Activated CD4-positive, alpha-beta T cell treated with anti-CD3 and anti-CD28 coated beads, Interleukin-2, amount 50 U/mL, for 16 hours (primary cell): ENCODE measurements around the gene STK39.
A peak's percentile ranks its signal among the peaks of the same experiment; 100 is the strongest.

ENCODE experiments used
- DNase-seq: peaks from one replicate; pipeline ENCODE4 v3.0.0-alpha.2; 2020

The STK39 gene

DNA sequence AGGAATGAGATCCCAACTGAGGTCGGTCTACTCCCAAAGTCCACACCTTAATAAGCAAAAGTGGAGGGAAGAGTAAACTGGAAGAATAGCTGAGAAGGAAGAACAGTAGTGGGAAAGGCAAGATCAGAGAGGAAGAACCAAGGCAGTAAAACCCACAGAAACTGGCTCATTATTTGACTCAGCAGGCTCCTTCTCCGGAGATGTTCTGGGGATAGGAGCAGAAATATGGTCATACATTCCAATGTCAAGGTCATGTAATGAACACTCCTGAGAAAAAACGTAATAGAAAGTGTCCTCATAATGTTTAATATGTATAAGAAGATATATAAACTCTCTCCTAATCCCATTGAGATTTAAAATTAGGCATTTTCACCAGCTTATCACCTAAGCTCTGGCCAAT, 39.5 kb downstream of the STK39 start:
- DNase-seq: peak; percentile 57

DNA sequence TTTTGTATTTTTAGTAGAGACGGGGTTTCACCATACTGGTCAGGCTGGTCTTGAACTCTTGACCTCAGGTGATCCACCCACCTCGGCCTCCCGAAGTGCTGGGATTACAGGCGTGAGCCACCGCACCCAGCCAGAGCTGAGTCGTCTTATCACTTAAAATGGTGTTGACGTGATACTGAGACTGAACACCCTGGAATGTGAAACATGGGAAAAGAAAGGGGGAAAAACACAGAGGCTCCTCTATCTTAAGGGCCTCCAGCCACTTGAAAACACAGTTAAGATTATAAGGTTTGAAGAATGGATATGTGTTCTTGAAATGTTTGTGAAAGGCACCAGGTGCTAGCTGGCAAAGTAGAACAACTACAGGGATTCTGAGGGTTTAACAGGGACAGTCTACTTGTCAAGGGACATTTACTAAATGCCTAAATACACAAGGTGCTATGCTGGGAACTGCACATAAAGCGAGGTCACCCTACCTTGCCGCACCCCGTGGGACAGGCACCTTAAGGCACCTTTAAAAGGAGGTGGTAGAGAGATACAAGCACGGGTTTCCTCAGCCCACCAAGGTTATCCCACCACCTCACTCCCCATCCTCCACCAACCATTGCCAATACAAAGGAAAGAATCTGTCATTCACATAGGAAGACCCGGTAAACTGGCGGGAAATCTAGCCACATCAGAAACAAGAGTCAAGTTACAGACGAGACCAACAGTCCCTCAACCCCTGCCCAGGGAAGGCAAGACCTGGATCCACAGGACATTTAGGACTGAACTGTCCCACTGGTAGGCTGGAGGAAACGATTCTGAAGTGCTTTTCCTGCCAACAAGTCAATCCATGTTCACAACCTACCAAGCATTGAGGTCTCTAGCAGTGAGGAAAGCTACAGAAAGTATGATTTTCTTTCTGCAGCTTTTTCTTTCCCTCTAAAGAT, 43.4 kb downstream of the STK39 start:
- DNase-seq: no peak

DNA sequence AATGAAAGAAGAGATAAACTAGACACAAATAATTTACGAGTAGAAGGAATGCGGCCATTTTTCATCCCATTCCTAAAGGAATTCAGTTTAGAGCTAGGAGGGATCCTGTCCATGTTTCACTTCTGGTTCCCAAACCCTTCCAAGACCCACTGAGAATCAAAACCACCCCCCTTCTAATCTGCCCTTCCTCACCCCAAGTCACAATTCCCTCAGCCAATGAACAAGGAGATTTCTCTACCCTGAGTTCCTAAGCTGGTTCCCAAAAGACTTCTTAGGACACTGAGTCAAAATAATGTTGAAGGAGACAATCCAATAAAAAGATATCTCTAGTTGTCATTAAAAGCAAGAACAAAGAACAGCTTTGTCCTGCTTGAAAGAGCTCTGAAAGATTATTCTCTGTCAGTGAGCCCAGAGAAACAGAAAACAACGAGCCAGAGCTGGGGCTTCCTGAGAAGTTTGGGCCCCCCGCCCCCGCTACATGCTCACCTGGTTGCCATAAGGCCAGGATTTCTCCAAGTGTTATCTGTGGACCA, 45.7 kb downstream of the STK39 start:
- no peak for DNase-seq

DNA sequence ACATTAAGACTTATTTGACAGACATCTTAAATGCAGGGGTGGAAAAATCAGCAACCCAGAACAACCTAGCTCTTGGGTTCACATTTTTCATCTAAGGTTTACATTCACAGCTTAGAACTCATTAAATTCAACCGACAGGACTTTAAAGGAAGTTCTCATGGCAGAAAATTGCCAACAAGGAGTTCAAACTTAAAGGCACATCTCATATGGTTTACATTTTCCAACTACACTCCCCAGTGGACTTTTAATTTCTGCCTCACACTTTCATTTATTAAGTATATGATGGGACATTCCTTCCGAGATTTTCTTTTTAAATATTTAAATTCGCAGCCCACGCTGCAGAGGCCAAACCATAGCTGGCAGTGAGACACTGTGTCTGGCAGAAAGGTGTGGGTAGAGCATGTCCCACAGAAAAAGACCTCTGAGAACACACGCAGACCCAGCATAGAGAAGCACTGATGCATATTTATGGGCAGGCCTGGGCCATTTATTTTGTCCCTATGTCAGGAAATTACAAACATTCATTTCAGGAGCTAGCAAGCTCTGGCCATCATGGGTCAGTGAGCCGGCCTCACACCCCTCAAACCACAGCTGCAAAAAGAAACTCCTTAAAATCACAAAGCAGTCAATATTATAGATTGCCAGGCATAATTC, 46.3 kb downstream of the STK39 start:
- no peak for DNase-seq

DNA sequence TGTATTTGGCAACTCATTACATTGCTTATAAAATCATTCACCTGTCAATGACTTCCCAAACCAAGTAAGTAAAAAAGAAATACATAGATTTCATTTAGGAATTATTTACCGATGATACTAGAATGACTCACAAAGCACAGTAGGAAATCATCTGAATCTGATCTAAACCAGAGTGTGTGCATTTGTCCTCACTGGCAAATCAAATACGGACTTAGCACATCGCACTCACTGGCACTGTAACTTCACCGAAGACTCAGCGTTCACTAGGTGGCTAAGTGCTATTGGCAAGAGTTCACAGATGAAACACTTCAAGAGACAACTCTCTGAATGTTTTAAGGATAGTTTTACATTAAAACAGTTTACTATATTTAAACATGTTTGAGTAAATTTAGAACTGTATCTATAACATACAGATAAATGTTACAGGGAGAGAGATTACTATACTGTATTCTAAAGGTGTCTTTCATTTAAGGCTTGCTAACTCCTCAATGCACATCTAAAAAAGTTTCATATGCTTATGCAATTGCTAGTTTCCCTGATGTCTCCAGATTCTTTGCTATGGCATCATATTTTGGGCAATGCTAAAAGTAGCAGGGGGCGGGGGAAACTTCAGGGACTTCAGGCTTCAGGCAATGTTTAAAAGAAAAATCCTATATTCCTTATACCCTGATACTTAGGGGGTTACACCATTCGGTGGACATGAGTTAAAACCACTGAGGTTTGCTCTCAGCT, 48.8 kb downstream of the STK39 start:
- no peak for DNase-seq

DNA sequence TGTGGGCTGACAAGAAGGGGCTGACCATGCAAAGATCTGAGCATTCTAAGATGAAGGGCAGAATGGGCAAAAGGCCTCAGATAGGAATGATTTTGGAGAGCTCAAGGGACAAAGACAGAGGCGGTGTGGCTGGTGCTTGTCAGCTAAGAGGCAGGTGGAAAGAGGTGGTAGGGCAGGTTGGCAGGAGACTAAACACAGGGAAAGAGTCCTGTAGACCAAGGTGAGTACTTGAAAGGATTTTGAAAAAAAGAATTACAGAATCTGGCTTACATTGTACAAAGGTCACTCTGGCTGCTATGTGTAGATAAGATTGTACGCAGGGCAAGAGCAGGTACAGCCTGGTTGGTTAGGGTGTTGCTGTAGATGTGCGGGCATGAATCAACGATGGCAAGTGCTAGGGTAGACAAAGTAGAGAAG, 50.6 kb downstream of the STK39 start:
- no peak for DNase-seq

DNA sequence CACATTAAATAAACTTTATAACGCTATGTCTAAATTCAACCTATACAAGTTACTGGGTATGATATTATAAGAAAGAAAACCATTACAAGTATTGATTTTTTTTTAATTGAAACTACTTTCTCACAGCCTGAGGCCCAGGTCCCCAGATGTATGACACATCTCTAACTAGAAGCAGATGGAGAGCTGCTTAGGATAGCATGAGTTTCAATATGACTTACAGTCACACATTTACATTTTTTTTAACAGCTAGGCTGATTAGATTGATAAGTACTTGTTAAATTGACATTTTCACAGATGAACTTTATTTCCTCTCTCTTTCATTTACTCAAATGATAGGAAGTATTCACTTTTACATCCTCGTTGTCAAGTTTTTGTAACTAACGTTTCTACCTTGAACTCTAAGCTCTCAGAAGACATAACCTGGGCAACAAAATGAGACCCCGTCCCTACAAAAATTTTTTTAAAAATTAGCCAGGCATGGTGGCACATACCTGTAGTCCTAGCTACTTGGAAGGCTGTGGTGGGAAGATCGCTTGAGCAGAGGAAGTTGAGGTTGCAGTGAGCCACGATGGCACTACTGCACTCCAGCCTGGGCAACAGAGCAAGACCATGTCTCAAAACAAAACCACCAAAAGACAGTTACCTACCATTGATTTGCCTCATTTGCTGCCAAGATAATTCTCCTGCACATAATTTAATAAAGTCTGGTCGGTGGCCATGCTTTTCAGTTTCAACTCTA, 52.4 kb downstream of the STK39 start:
- peak; percentile 88 for DNase-seq

DNA sequence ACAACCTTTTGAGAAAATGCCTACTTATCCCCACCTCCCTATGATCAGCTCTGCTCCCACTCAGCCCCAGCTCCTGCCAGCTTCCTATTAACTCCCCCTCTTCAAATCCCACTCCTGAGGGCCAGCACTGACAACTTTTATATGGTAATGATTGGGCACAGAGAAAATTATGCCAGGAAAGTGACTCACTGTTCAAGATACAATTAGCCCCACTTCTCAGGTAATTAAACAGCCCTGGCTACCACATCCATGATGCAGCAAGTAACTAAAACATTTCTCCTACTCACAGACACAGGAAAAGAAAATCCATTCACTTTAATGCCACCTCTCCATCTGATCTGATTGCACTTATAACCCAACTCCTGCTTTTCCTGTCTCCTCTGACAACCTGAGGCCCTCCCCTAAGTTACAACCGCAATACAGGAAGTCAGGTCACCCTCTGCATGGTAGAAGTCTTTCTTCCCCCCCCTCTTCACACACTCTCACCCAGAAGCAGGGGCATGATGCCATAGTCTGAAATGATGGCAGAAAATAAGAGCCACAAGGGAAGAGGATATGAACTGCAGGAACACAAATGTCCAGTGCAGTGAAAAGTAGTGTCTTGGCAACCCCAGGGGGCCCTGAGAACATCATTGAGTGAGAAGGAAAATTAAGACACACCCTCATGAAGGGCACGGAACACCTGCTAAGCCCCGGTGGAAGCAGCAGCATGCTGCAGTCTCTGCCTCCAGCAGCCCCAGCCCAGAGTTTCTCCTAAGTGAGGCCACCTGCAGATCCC, 54.4 kb downstream of the STK39 start:
- peak; percentile 81 for DNase-seq

DNA sequence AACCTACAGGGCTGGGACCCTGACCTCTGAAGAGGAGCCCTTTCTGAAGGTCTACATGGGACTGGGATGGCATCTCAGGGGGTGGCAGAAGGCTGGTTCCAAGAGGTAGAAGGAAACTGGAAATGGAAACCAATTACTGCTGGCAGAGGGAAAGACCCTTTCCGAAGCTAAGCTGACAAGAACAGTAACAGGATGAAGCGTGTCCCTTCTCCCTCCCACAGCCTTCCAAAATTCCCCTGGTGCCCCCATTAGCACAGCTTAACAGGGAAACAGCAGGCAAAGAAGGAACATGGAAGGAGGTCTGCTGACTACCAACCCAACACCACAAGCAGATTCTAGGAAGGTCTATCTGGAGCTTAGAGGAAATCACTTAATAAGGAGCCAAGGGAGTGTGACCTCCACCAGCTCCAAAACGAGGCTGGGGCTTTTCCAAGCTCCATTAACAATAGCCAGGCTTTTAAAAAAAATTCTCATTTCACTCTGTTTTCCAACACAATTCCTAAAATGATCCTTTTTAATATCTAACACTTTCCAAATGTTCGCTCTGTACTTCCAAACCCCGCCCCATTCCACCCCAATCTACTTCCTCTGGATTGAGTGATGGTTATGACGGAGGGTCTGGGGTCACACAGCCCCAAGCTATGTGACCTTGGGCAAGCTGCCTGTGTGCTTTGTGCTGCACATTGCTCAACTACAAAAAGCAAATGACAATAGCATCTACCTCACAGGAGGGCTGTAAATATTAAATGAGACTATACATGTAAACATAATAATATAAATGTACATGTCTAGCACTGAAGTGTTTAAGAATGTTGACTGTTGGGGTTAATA, 55.2 kb downstream of the STK39 start:
- DNase-seq: no peak

DNA sequence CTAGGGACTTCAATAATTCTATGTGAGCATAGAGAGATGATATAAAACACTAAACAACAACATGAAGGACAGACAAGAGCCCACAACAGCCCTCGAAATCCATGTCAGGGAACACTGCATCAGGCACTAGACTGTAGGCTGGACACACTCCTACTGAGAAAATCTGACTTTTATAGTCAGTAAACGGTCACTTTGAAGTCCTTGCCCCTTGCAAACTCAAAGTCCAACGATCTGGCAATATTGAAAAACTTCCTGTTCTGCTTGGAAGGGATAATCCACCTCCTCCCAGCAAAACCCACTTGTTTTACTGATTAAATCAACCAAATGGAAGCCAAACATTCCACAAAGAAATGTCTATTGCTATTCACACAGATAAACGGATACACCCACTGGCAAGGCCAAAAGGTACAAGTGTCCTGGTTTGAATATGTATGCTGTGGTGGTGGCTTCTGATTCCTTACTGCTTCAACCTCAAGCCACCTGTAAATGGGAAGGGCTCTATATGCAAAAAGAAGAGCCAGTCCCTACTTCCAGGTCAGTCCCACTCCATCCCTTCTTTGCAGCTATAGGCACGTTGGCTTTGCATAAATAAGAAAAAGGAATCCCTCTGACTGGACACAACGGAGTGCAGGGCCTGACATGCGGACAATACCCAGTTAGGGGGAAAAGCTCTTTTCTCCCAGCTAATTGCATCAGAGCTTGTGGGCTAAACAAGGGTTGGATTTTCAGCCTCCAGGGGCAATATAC, 56.6 kb downstream of the STK39 start:
- DNase-seq: no peak

DNA sequence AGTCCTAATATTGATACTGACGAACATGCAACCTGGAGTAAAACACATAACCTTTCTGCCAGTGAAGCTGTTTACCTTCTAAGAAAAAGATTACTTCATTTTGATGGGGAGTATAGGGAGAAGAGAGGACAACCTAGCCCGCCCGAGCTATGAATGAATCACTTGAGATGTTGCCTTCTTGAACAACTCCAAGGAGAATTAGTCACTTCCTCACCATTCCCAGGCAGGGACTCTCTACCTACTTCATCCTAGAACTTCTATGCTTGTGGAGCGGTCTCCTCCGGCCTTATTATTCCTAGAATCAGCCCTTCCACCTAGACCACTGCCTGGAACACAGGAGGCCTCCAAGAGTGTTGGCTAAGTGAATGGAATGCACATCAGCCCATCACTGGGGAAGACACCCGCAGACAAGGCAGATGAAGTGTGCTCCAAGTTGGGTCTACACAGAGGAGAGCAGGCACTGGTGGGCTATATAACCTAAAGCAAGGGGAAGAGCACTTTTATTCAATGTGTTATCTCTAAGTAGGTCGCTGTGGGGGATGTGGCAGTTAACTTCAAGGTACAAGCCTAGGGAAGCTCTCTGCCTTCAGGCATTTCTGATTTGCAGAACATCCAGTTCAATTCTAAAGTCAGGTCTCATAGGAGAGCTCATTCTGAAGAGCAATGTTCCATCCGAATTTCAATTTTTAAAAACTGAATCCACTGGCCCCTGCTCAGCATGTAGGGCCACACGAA, 57.4 kb downstream of the STK39 start:
- no peak for DNase-seq

DNA sequence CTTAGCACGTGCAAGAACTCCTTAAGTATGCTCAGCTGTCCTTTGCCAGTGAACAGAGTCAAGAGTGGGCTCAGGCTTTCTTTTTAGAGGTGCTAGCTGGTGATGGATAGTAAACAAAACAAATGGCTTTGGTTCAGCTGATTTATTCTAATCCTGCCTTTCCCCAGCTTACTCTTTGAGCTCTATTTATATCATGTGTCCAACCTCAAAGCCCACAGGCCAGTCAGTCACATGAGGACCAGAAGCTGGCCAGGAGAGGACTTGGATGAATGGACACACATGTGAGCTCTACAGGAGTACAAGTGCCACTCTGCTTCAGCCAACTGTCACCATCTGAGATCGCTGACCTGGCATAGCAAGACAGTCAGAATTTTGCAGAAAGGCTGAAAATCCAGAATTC, 59.4 kb downstream of the STK39 start:
- DNase-seq: no peak

DNA sequence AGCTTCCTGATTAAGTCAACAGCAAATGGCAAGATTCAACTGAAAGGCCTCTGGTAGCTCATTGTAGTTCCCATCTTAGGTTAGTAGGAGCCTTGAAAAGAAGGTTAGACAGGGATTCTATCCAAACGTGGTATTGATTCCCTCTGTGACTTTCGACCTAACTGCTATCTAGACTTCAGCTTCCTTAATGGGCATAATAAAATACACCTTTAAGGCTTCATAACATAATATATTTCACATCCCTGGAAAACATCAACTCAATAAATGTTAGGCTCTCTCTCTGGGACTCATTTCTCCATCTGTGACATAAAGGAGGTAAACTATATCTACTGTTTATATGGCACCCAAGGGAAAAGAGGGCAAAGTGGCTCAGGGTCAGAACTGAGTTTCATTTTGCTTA, 60.9 kb downstream of the STK39 start:
- no peak for DNase-seq

DNA sequence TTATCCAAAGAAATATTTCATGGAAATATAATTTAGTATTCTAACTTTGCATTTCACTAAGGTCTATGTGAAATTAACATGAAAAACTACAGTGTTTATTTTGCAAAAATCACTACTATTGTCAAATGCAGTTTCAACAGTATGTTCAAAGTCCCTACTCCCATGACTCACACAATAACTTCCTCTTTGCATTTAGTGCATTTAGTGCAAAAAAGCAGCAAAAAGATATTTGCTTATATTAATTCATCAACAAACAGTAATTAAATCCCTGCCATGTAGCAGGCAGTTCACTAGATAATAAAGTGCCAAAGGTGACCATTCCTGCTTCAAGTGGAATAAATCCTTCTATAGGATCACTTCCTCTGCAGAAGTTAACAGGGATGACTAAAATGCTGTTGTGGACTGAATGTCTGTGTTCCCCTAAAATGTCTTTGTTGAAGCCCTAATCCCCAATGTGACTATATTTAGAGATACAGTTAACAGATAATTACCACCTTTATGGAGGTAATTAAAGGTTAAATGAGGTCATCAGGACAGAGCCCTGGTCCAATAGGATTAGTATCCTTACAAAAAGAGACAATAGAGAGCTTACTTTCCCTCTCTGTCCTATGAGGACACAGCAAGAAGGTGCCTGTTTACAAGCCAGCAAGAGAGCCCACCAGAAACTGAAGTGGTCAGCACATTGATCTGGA, 61.7 kb downstream of the STK39 start:
- no peak for DNase-seq

DNA sequence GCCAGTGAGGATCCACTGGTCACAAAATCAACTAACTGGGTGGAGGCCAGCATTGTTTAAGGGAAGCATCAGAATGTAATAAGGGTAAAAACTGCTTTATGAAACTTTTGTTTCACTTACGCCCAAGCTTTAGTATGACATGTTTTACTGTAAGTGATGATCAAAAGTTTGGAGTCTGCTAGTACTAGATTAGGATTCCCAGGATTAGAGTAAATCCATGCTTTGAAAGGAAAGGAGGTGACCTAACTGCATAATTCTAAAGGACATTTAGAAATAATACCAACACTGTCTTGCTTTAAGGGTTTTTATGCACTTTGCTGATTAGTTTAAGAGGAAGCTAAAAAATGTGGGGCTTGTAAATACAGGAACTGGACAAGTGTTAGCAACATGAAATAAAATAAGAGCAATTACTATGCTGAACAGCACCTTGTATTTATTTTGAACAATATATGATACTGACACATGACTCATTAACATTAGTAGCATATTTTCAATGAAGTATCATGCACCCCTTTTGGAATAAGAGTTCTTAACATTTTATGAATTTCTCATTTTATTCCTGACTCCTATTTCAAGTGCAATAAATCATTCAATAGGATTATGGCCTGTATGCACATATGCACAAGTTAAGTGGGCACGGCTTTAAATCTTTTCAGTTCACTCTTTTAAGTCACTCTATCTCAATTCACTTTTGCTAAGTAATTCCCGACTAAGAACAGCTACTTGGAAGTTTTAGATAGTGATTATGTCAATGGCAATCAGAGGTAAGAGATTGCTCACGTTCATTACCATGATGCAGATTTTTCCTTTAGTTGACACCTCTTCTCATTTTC, 62.5 kb downstream of the STK39 start:
- DNase-seq: no peak

DNA sequence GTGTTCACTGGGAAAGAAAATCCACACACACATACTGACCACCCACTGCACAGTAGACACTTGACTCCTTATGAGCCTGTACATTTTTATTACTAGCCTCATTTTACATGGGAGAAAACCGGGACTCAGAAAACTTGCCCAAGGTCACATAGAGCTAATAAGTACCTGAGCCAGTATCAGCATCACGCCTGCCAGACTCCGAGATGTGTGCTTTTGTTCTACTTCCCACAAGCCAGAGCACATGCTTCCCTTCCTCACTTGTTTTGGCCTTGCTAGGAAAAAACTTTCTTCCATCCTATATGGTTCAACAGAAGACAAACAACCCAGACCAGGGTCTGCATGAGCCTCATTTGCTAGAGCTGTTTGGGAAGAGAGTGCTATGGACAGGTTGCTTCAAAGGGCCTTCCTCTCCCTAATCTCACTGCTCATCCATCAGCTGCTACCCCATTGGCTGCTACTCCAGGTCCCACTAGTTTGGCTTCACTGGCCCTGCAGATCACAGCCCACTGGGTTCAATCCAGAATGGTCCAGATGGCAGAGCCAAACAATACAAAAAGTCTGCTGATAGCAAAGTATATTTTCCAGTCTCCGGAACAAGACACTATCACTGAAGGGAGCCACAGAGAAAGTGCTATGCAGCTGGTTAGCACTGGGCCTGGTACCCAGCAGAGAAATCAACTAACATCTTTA, 63.9 kb downstream of the STK39 start:
- no peak for DNase-seq

DNA sequence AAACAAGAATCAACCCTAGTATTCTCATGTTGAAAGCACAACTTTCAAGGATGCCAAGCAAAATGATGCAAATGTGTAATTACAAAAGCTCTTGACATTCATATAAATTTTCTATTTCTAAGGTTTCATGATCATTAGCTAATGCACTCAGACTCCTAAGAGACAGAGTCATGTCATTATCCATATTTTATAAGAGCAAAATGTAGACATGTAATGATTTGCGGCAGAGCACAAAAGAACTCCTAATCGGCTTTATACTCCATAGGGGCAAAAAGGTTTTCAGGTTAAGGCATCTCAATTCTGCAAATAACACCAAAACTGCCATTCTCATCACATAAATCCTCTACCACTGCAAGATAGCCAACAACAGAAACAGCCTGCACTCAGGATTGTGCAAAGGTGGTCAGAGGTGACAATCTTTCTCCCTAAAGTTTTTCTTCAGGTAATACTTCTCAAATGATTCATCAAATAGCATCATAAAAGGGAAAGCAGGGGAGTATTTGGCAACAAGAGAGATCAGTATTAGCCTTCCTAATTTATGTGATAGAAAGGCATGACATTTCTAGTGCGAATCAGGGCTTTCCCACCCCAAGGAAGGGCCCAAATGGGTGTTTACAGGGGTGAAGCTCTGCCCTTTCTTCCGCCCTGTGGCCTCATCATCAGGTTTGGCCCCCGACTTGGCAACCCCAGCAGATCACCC, 64.7 kb downstream of the STK39 start:
- no peak for DNase-seq
